GM12878 (cell line): Measurements from ENCODE around the gene GRIK3. TPM values are rescaled to one million over a fixed set of nuclear protein-coding genes. Genes with fewer than 3 reads are reported as not detected.

ENCODE experiments used
- ATAC-seq: fragments of 200-7000 bp; cut with Tn5 transposase; 3 replicates; pipeline ENCODE4 v1.9.1; 2020; ENCODE audit warnings: mild to moderate bottlenecking, moderate library complexity
- BruUV-seq: library from RNA; stranded (reverse); fragments of 400-500 nt; replicated peaks from 2 replicates; lab custom pipeline; 2021; lab: Mats Ljungman, UMichigan
- CTCF ChIA-PET: fragments of 300-600 bp; sonication (Branson Sonifier 250); formaldehyde crosslinking; extraction: SDS; loops from one replicate; lab custom pipeline; 2021; ENCODE audit warnings: inconsistent platforms; lab: Yijun Ruan, JAX
- POLR2A ChIA-PET: fragments of 350-600 bp; formaldehyde crosslinking; extraction: SDS; loops from one replicate; lab custom pipeline; 2021; ENCODE audit warnings: inconsistent platforms; lab: Charles Lee
- RAD21 ChIA-PET: fragments of 300-600 bp; sonication (Branson Sonifier 250); formaldehyde crosslinking; loops from one replicate; lab custom pipeline; 2023; ENCODE audit warnings: antibody characterized with exemption; ENCODE audit not compliant: unreplicated experiment; lab: Charles Lee
- SMC1A ChIA-PET: fragments of 300-600 bp; sonication (Branson Sonifier 250); formaldehyde crosslinking; loops from one replicate; lab custom pipeline; 2023; ENCODE audit not compliant: unreplicated experiment, uncharacterized antibody; lab: Charles Lee
- DNase-seq: peaks from one replicate; pipeline ENCODE4 v3.0.0-alpha.2; 2011; ENCODE audit warnings: low read depth, low spot score
- FAIRE-seq: peaks from 3 replicates; lab custom pipeline; 2011; peaks lifted over from hg19 to GRCh38; lab: Jason Lieb, UNC
- H2AFZ ChIP-seq: 2 replicates; pipeline ENCODE4 v1.6.0; 2011; ENCODE audit warnings: low read depth, low read length, control low read depth; ENCODE audit not compliant: control insufficient read depth
- H3K27ac ChIP-seq: 2 replicates; pipeline ENCODE4 v1.5.1; 2011; ENCODE audit warnings: control low read depth; ENCODE audit not compliant: control insufficient read depth, insufficient read depth
- H3K27me3 ChIP-seq, 2 experiments: replicated peaks in 1 of 2; 2 replicates each; pipeline versions ENCODE4 v1.6.0 to v1.6.1; 2011; ENCODE audit warnings: low read length in 1 of 2; ENCODE audit not compliant: control insufficient read depth in 2 of 2, insufficient read depth in 2 of 2
- H3K36me3 ChIP-seq, 2 experiments: 2 replicates each; pipeline ENCODE4 v1.5.1; 2011; ENCODE audit warnings: low read length in 1 of 2; ENCODE audit not compliant: control insufficient read depth in 2 of 2, insufficient read depth in 2 of 2
- H3K4me1 ChIP-seq: 2 replicates; pipeline ENCODE4 v1.6.1; 2011; ENCODE audit warnings: mild to moderate bottlenecking, low read length, moderate library complexity, mixed read lengths; ENCODE audit not compliant: control insufficient read depth, insufficient read depth
- H3K4me2 ChIP-seq: 2 replicates; pipeline ENCODE4 v1.6.0; 2011; ENCODE audit warnings: control low read depth; ENCODE audit not compliant: control insufficient read depth, insufficient read depth
- H3K4me3 ChIP-seq: fragments of 200-600 bp; sonication (generic); 2 replicates; pipeline ENCODE4 v1.5.1; 2016
- H3K79me2 ChIP-seq: 2 replicates; pipeline ENCODE4 v1.6.0; 2011; ENCODE audit warnings: low read length; ENCODE audit not compliant: control insufficient read depth, insufficient read depth
- H3K9ac ChIP-seq: 2 replicates; pipeline ENCODE4 v1.8.0; 2011; ENCODE audit warnings: low read length, control low read depth, mixed read lengths; ENCODE audit not compliant: control insufficient read depth, insufficient read depth
- H3K9me3 ChIP-seq: replicated peaks from 3 replicates; pipeline ENCODE4 v1.5.1; 2011; ENCODE audit warnings: mild to moderate bottlenecking, low read length; ENCODE audit not compliant: control insufficient read depth, insufficient read depth
- H4K20me1 ChIP-seq: 2 replicates; pipeline ENCODE4 v1.6.0; 2011; ENCODE audit not compliant: control insufficient read depth, insufficient read depth
- ATF7 ChIP-seq: fragments of 450-650 bp; IDR thresholded peaks from 2 replicates; pipeline ENCODE4 v1.6.1; 2016; ENCODE audit warnings: low read depth, mild to moderate bottlenecking
- FOS ChIP-seq: IDR thresholded peaks from 3 replicates; pipeline ENCODE4 v1.6.1; 2011; ENCODE audit warnings: borderline replicate concordance; ENCODE audit not compliant: insufficient read length; ENCODE audit errors: extremely low read depth
- NFIC ChIP-seq: IDR thresholded peaks from 2 replicates; pipeline ENCODE4 v1.6.1; 2012; ENCODE audit warnings: low read depth, mild to moderate bottlenecking, inconsistent platforms, low read length, moderate library complexity
- SREBF1 ChIP-seq: IDR thresholded peaks from 2 replicates; pipeline ENCODE4 v1.6.1; 2012; ENCODE audit warnings: mild to moderate bottlenecking, low read length
- SRF ChIP-seq, 2 experiments: IDR thresholded peaks; 2 replicates each; pipeline ENCODE4 v1.6.1; 2011; ENCODE audit warnings: low read depth in 2 of 2, low read length in 2 of 2, mild to moderate bottlenecking in 1 of 2, moderate library complexity in 1 of 2
- TAF1 ChIP-seq: IDR thresholded peaks from 2 replicates; pipeline ENCODE4 v1.6.1; 2011; ENCODE audit warnings: mild to moderate bottlenecking, low read depth, low read length, borderline replicate concordance
- WGBS: methylation state at CpG from one replicate; pipeline ENCODE4 v1.1.6; 2016; ENCODE audit warnings: low lambda C conversion rate; ENCODE audit not compliant: insufficient replicate concordance, insufficient coverage; ENCODE audit errors: missing lambda C conversion rate; 5-methylcytosine and 5-hydroxymethylcytosine counted together
- in situ Hi-C: fragments of 300-500 bp; cut with MboI; formaldehyde crosslinking; loops from 9 replicates; pipeline ENCODE4 v1.14.3; 2018; ENCODE audit warnings: mixed read lengths
- intact Hi-C: fragments of 100-400 bp; cut with micrococcal nuclease; formaldehyde crosslinking; loops from one replicate; pipeline ENCODE4 v1.14.2; 2022; ENCODE audit not compliant: unreplicated experiment
- polyA plus RNA-seq, 11 experiments: library from polyadenylated mRNA; depleted of rRNA in 4 of 11; unstranded in 6 of 11; stranded (reverse) in 5 of 11; fragments of >200 nt; fragmentation: Nextera tagmentation in 4 of 11; fragmentation: Illumina TruSeq in 1 of 11; extraction: Ambion mirVana in 4 of 11; extraction: Trizol in 1 of 11; gene quantifications; 1 replicate in 1 of 11; 2 replicates in 10 of 11; pipeline versions ENCODE4 v1.2.1 to v1.2.3, GENCODE V29; 2011 to 2016; ENCODE audit warnings: inconsistent platforms in 2 of 11, missing spikeins in 2 of 11, low read depth in 1 of 11
- total RNA-seq, 4 experiments: library from RNA; depleted of rRNA in 3 of 4; stranded (reverse); fragments of >200 nt in 3 of 4; fragmentation: Illumina TruSeq in 1 of 4; extraction: Trizol in 1 of 4; gene quantifications; 2 replicates each; pipeline versions ENCODE4 v1.2.1 to v1.2.3, GENCODE V29; 2013 to 2021
- TF ChIP-seq, protein P1 (sequence below), 3 experiments: IDR thresholded peaks in 2 of 3; conservative IDR thresholded peaks in 1 of 3; 2 replicates each; pipeline ENCODE4 v1.5.1; 2011; ENCODE audit warnings: low read depth in 3 of 3, low read length in 3 of 3, mild to moderate bottlenecking in 3 of 3, control low read depth in 2 of 3, moderate library complexity in 2 of 3, inconsistent platforms in 1 of 3, mixed read lengths in 1 of 3; ENCODE audit not compliant: control insufficient read depth in 2 of 3, insufficient read depth in 1 of 3; ENCODE audit errors: extremely low read depth in 1 of 3

The GRIK3 gene
- total and polyA plus RNA-seq, 10 of the 15 experiments (the other 5 are each of a cell fraction or from before 2014, with no cell fraction given): not detected

DNA sequence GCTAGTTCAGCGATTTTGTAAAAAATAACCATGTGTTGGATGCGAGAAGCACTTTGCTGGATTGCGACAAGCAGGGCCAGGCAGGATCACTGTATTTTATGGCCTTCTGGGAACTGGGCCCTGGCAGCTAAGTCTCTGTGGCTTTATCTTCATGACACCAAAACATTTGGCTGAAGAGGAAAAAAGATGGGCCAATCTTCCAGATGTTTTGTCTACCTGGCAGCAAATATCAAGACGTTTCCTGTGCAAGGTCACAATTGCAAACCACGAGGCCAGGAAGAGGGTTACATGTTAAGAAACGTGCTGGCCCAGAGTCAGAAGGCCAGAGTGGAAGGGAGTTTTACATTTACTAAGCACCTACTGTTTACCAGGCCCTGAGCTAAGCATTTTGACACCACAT lies 22.1 kb downstream of the GRIK3 start:
- CTCF ChIA-PET: no interaction called here

DNA sequence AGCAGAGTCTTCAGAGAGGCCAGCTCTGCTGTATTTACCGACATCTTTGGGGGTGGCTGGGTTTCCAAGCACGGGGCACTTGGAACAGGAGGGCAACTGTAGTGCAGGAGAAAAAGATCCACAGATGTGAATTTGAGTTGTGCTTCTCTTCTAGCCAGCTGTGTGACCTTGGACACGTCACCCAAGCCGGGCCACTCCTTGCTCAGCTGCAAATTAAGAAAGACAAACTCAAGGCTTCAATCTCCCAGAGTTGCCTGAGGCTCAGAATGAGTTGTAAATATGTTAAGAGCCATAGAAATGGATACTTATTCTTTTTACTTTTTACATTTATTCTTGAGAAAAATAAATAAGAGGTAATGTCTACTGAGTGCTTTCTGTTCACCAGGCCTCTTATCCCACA lies 24.3 kb downstream of the GRIK3 start:
- intact Hi-C loops: no loop called here
- no peak overlapping the region for H2AFZ ChIP-seq
- WGBS: 19% methylated on average over 4 of the region's 4 CpGs
- SMC1A ChIA-PET: no interaction called here
- H3K4me2 ChIP-seq: no peak overlapping the region
- DNase-seq (no peak), FAIRE-seq (no peak), ATAC-seq (no peak)
- no peaks in the 10 kb centered on the region for H3K4me1 ChIP-seq
- no peaks in the 10 kb centered on the region for H4K20me1 ChIP-seq
- no peak overlapping the region for H3K27ac ChIP-seq
- BruUV-seq: no TSS peak
- H3K9ac ChIP-seq: no peak overlapping the region
- H3K27me3 ChIP-seq: no peaks in the 10 kb centered on the region
- in situ Hi-C loops: no loop called here
- H3K4me3 ChIP-seq: no peak overlapping the region
- RAD21 ChIA-PET: interaction anchor here (0.9 kb wide), 1 partner anchor 52 kb away, joined by 3 read pairs; no protein-coding TSS in a partner anchor
- H3K79me2 ChIP-seq: no peaks in the 10 kb centered on the region
- CTCF ChIA-PET: interaction anchor here (1.4 kb wide), 1 partner anchor 146 kb away, joined by 5 read pairs; no protein-coding TSS in a partner anchor
- H3K9me3 ChIP-seq: no peaks in the 10 kb centered on the region
- POLR2A ChIA-PET: no interaction called here
- H3K36me3 ChIP-seq: no peaks in the 10 kb centered on the region
- TF ChIP-seq ATF7: no peak
- TF ChIP-seq SRF (IDR thresholded peaks at IDR 0.05; ENCODE audit: low read depth in 2 of 2, low read length in 2 of 2): no peak
- no peak for TF ChIP-seq SREBF1
- TF ChIP-seq, protein P1, sequence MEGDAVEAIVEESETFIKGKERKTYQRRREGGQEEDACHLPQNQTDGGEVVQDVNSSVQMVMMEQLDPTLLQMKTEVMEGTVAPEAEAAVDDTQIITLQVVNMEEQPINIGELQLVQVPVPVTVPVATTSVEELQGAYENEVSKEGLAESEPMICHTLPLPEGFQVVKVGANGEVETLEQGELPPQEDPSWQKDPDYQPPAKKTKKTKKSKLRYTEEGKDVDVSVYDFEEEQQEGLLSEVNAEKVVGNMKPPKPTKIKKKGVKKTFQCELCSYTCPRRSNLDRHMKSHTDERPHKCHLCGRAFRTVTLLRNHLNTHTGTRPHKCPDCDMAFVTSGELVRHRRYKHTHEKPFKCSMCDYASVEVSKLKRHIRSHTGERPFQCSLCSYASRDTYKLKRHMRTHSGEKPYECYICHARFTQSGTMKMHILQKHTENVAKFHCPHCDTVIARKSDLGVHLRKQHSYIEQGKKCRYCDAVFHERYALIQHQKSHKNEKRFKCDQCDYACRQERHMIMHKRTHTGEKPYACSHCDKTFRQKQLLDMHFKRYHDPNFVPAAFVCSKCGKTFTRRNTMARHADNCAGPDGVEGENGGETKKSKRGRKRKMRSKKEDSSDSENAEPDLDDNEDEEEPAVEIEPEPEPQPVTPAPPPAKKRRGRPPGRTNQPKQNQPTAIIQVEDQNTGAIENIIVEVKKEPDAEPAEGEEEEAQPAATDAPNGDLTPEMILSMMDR (IDR thresholded peaks at IDR 0.05 in 2 of 3, conservative IDR thresholded peaks at IDR 0.05 in 1 of 3; ENCODE audit: control insufficient read depth in 2 of 3, extremely low read depth in 1 of 3, insufficient read depth in 1 of 3, low read depth in 3 of 3, low read length in 3 of 3): no peak
- TF ChIP-seq TAF1: no peak

More for the DNA sequence above, 22.1 kb downstream of the GRIK3 start:
- no peak for TF ChIP-seq FOS
- TF ChIP-seq NFIC: no peak
- TF ChIP-seq, all 136 proteins: peak for 0
- ChIA-PET POLR2A (no interaction called here), RAD21 (no interaction called here), SMC1A (no interaction called here)
- no peaks in the 10 kb centered on the region for H3K4me1 ChIP-seq
- FAIRE-seq (no peak), ATAC-seq (no peak), DNase-seq (no peak)
- no peaks in the 10 kb centered on the region for H3K9me3 ChIP-seq
- no peaks in the 10 kb centered on the region for H3K79me2 ChIP-seq
- no TSS peak for BruUV-seq
- H3K9ac ChIP-seq: no peak overlapping the region
- H3K36me3 ChIP-seq: no peaks in the 10 kb centered on the region
- H4K20me1 ChIP-seq: no peaks in the 10 kb centered on the region
- in situ Hi-C loops: no loop called here
- H3K27me3 ChIP-seq: no peaks in the 10 kb centered on the region
- WGBS: 22% methylated on average over 6 of the region's 6 CpGs
- H3K4me2 ChIP-seq: no peak overlapping the region
- H3K27ac ChIP-seq: no peak overlapping the region
- H2AFZ ChIP-seq: no peak overlapping the region
- intact Hi-C loops: no loop called here
- no peak overlapping the region for H3K4me3 ChIP-seq
